Sigmoid colon (tissue), 7 donors: ENCODE results near the gene UBXN7. TPM values are rescaled to one million over a fixed set of nuclear protein-coding genes. Genes with fewer than 3 reads are reported as not detected.

Experiments used
- DNase-seq: peaks from one replicate; pipeline ENCODE4 v3.0.0-alpha.2; 2019
- H3K27ac ChIP-seq, 4 donors: fragments of 200-600 bp; sonication (generic); one replicate each; pipeline ENCODE4 v1.5.1; 2016 to 2019; ENCODE audit warnings: mild to moderate bottlenecking in 1 of 4
- H3K27me3 ChIP-seq, 3 donors: fragments of 200-600 bp; sonication (generic); one replicate each; pipeline ENCODE4 v1.5.1; 2019; ENCODE audit warnings: mild to moderate bottlenecking in 1 of 3
- H3K36me3 ChIP-seq, 4 donors: fragments of 200-600 bp; sonication (generic); one replicate each; pipeline ENCODE4 v1.5.1; 2016 to 2019
- H3K4me1 ChIP-seq, 4 donors: fragments of 200-600 bp; sonication (generic); one replicate each; pipeline ENCODE4 v1.5.1; 2017 to 2019
- H3K4me3 ChIP-seq, 4 donors: fragments of 200-600 bp; sonication (generic); one replicate each; pipeline ENCODE4 v1.5.1; 2017 to 2019; ENCODE audit warnings: mild to moderate bottlenecking in 2 of 4, moderate library complexity in 1 of 4
- H3K9me3 ChIP-seq, 4 donors: fragments of 200-600 bp in 3 of 4; sonication (generic) in 3 of 4; one replicate each; pipeline versions ENCODE4 v1.5.1 to v1.6.1; 2013 to 2019
- EP300 ChIP-seq, 4 donors: sonication (generic); formaldehyde crosslinking; IDR thresholded peaks; one replicate each; pipeline ENCODE4 v1.6.1; 2017; ENCODE audit warnings: antibody characterized with exemption in 4 of 4
- POLR2A ChIP-seq, 2 donors: fragments of 450-650 bp; IDR thresholded peaks; one replicate each; pipeline ENCODE4 v1.6.1; 2016; ENCODE audit warnings: antibody characterized with exemption in 2 of 2, mild to moderate bottlenecking in 2 of 2, moderate library complexity in 2 of 2
- POLR2AphosphoS5 ChIP-seq, 4 donors: sonication (generic); formaldehyde crosslinking; IDR thresholded peaks; one replicate each; pipeline ENCODE4 v1.6.1; 2017; ENCODE audit warnings: antibody characterized with exemption in 4 of 4
- WGBS, 2 donors: extraction: QIAGEN DNeasy Blood & Tissue Kit; methylation state at CpG; one replicate each; pipeline ENCODE4 v1.1.7; 2013; 5-methylcytosine and 5-hydroxymethylcytosine counted together
- intact Hi-C: fragments of 100-400 bp; cut with DNase I; formaldehyde crosslinking; loops from one replicate; pipeline ENCODE4 v1.15.1; 2023
- polyA plus RNA-seq, 3 donors: library from polyadenylated mRNA; stranded (reverse); fragments of 200-250 nt; gene quantifications; one replicate each; pipeline ENCODE4 v1.2.3, GENCODE V29; 2013
- total RNA-seq, 4 donors: library from RNA; depleted of rRNA; stranded (reverse); fragments of >200 nt; gene quantifications; one replicate each; pipeline ENCODE4 v1.1.0, GENCODE V29; 2016
- TF ChIP-seq, protein P1 (sequence below), 4 experiments: fragments of 450-650 bp in 3 of 4; fragments of 200-600 bp in 1 of 4; IDR thresholded peaks; one replicate each; pipeline ENCODE4 v1.5.1; 2016 to 2019; ENCODE audit warnings: antibody characterized with exemption in 4 of 4, mild to moderate bottlenecking in 3 of 4, moderate library complexity in 2 of 4
- donor health status: healthy with polysubstance abuse.
- donor health status: Bipolar disorder and iron deficiency.
- donor health status: healthy.

Gene UBXN7
- total and polyA plus RNA-seq, 7 donors: 3.9 to 22.4 (median 14.7) TPM

DNA sequence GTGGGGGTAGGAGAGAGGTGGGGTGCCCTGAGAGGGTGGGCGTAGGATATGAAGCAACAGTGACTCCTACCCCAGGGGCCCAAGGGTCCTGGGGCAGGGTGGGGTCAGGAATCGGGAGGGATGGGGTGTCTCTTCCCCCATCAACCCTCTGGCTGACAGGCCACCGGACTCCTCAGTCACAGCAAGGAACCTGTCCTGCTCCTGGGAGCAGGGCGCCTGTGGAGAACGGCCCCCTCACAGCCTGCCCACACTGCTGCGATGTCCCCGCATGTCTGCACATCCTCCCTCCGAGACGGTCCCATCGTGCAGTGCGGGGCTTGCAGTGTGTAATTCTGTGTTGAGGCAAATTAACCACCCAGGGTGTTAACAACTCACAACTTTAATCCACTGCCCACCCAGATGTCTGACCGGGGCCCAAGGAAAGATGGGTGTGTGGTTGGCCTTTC, 96.7 kb downstream of the UBXN7 start:
- Histone ChIP-seq H3K9me3 (no peaks in the 10 kb centered on the region), H3K4me1 (no peaks in the 10 kb centered on the region), H3K4me3 (no peak overlapping the region), H3K36me3 (no peaks in the 10 kb centered on the region), H3K27me3 (peaks cover 0 to 25% (median 0%) of the 10 kb centered on the region in 3 donors), H3K27ac (no peak overlapping the region)
- 68 to 75% methylated on average over 12 of the region's 12 CpGs for WGBS, 2 donors
- TF ChIP-seq POLR2A (IDR thresholded peaks at IDR 0.05) (no peak), EP300 (IDR thresholded peaks at IDR 0.05) (no peak), POLR2AphosphoS5 (IDR thresholded peaks at IDR 0.05) (no peak)
- TF ChIP-seq, protein P1, sequence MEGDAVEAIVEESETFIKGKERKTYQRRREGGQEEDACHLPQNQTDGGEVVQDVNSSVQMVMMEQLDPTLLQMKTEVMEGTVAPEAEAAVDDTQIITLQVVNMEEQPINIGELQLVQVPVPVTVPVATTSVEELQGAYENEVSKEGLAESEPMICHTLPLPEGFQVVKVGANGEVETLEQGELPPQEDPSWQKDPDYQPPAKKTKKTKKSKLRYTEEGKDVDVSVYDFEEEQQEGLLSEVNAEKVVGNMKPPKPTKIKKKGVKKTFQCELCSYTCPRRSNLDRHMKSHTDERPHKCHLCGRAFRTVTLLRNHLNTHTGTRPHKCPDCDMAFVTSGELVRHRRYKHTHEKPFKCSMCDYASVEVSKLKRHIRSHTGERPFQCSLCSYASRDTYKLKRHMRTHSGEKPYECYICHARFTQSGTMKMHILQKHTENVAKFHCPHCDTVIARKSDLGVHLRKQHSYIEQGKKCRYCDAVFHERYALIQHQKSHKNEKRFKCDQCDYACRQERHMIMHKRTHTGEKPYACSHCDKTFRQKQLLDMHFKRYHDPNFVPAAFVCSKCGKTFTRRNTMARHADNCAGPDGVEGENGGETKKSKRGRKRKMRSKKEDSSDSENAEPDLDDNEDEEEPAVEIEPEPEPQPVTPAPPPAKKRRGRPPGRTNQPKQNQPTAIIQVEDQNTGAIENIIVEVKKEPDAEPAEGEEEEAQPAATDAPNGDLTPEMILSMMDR (IDR thresholded peaks at IDR 0.05): no peak
- no peak for DNase-seq
- intact Hi-C loops: no loop called here

DNA sequence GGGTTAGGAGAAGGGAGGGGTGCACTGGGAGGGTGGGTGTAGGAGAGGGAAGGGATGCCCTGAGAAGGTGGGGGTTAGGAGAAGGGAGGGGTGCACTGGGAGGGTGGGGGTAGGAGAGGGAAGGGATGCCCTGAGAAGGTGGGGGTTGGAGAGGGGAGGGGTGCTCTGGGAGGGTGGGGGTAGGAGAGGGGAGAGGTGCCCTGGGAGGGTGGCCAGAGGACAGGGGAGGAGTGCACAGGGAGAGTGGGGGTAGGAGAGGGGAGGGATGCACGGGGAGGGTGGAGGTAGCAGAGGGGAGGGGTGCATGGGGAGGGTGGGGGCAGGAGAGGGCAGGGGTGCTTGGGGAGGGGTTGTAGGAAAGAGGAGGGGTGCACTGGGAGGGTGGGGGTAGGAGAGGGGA, 97.2 kb downstream of the UBXN7 start:
- intact Hi-C loops: no loop called here
- Histone ChIP-seq H3K27ac (no peak overlapping the region), H3K4me1 (no peaks in the 10 kb centered on the region), H3K27me3 (peaks cover 0 to 25% (median 0%) of the 10 kb centered on the region in 3 donors), H3K36me3 (no peaks in the 10 kb centered on the region), H3K9me3 (no peaks in the 10 kb centered on the region), H3K4me3 (no peak overlapping the region)
- TF ChIP-seq EP300 (IDR thresholded peaks at IDR 0.05) (no peak), POLR2AphosphoS5 (IDR thresholded peaks at IDR 0.05) (no peak), POLR2A (IDR thresholded peaks at IDR 0.05) (no peak)
- TF ChIP-seq, protein P1 (IDR thresholded peaks at IDR 0.05): no peak
- WGBS, 2 donors: 26 to 61% methylated on average over 1 of the region's 1 CpG
- DNase-seq: no peak

DNA sequence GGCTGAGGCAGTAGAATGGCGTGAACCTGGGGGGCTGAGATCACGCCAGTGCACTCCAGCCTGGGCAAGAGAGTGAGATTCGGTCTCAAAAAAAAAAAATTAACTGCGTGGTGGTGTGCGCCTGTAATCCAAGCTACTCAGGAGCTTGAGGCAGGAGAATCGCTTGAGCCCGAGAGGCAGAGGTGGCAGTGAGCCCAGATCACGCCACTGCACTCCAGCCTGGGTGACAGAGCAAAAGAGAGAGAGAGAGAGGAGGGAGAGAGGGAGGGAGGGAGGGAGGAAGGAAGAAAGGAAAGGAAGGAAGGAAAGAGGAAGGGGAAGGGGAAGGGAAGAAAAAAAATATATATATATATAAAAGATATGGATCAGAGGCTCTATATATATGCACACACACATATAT, 100.1 kb downstream of the UBXN7 start:
- Histone ChIP-seq H3K27me3 (peaks cover 0 to 32% (median 0%) of the 10 kb centered on the region in 3 donors), H3K9me3 (no peaks in the 10 kb centered on the region), H3K4me1 (peaks cover 0 to 6% (median 2%) of the 10 kb centered on the region in 4 donors), H3K27ac (no peak overlapping the region), H3K4me3 (no peak overlapping the region), H3K36me3 (no peaks in the 10 kb centered on the region)
- no peak for TF ChIP-seq POLR2A (IDR thresholded peaks at IDR 0.05)
- TF ChIP-seq, protein P1 (IDR thresholded peaks at IDR 0.05): no peak
- TF ChIP-seq EP300 (IDR thresholded peaks at IDR 0.05): no peak
- TF ChIP-seq POLR2AphosphoS5 (IDR thresholded peaks at IDR 0.05): no peak
- intact Hi-C loops: no loop called here
- DNase-seq: no peak
- 87 to 90% methylated on average over 8 of the region's 8 CpGs for WGBS, 2 donors

DNA sequence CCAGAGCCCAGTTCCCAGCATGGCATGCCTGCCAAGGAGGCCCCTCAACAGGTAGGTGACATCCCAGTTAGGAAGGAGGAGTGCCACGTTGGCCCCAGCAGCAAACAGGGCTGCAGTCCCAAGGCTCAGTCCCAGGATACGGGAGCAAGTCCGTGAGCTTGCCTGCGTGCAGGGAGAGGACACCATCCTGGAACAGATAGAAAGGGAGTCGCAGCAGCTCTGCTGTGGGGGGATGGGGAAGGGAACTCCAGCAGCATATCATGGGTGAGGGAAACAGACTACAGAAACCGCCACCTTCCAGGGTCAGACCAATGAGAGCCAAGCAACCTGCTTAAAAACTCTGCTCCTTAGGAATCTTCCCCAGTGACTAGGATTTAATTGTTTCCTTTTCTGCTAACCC, 104.8 kb downstream of the UBXN7 start:
- DNase-seq: no peak
- peaks cover 0 to 18% (median 0%) of the 10 kb centered on the region in 3 donors for H3K27me3 ChIP-seq
- WGBS, 2 donors: 47 to 48% methylated on average over 6 of the region's 6 CpGs
- intact Hi-C loops: no loop called here
- H3K27ac ChIP-seq: no peak overlapping the region
- H3K9me3 ChIP-seq: no peaks in the 10 kb centered on the region
- H3K36me3 ChIP-seq: no peaks in the 10 kb centered on the region
- H3K4me3 ChIP-seq: no peak overlapping the region
- peaks cover 0 to 6% (median 2%) of the 10 kb centered on the region in 4 donors for H3K4me1 ChIP-seq
- TF ChIP-seq, protein P1 (IDR thresholded peaks at IDR 0.05): no peak
- TF ChIP-seq POLR2AphosphoS5 (IDR thresholded peaks at IDR 0.05) (no peak), EP300 (IDR thresholded peaks at IDR 0.05) (no peak), POLR2A (IDR thresholded peaks at IDR 0.05) (no peak)

DNA sequence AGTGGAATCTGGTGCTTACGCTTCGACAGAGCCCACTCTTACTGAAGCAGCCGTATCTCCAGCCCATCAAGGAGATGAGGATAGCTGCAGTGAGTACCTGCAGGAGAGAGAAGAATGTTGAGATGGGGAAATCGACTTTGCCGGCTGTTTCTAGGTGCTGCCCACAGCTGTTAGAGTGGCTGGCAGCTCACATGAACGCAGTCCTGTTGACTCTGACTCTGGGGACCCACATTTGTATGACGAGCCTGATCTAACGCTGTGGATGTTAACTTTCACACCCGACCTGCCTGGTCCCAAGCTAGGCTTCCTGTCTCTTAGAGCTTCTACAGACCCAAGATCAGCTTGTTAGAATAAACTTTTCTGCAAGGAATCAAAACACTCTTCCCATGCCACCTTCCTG, 105.3 kb downstream of the UBXN7 start:
- H3K27ac ChIP-seq: no peak overlapping the region
- no peaks in the 10 kb centered on the region for H3K9me3 ChIP-seq
- H3K36me3 ChIP-seq: no peaks in the 10 kb centered on the region
- intact Hi-C loops: no loop called here
- peaks cover 0 to 16% (median 0%) of the 10 kb centered on the region in 3 donors for H3K27me3 ChIP-seq
- peaks cover 0 to 6% (median 2%) of the 10 kb centered on the region in 4 donors for H3K4me1 ChIP-seq
- H3K4me3 ChIP-seq: no peak overlapping the region
- no peak for DNase-seq
- TF ChIP-seq POLR2A (IDR thresholded peaks at IDR 0.05): no peak
- no peak for TF ChIP-seq EP300 (IDR thresholded peaks at IDR 0.05)
- TF ChIP-seq POLR2AphosphoS5 (IDR thresholded peaks at IDR 0.05): no peak
- TF ChIP-seq, protein P1 (IDR thresholded peaks at IDR 0.05): no peak
- WGBS, 2 donors: 75 to 85% methylated on average over 9 of the region's 9 CpGs
